H1 (cell line): Measurements from ENCODE around the gene COL4A1. TPM values are rescaled to one million over a fixed set of nuclear protein-coding genes. Genes with fewer than 3 reads are reported as not detected.

Experiments
- CBX8 ChIP-seq: fragments of 300-800, 300-1000 bp; sonication (generic); IDR thresholded peaks from 2 replicates; pipeline ENCODE4 v1.7.1; 2016; ENCODE audit warnings: low read depth, low read length, borderline replicate concordance
- HDAC2 ChIP-seq, 2 experiments: fragments of 300-600 bp in 1 of 2; sonication (generic) in 1 of 2; IDR thresholded peaks; 2 replicates each; pipeline ENCODE4 v1.6.1; 2011 to 2012; ENCODE audit warnings: low read depth in 2 of 2, low read length in 2 of 2, mild to moderate bottlenecking in 2 of 2, moderate library complexity in 2 of 2, borderline replicate concordance in 1 of 2, inconsistent platforms in 1 of 2
- RFX5 ChIP-seq: IDR thresholded peaks from 2 replicates; pipeline ENCODE4 v1.6.1; 2011; ENCODE audit warnings: low read depth, low read length, improper control_type of control experiment, borderline replicate concordance
- TAF7 ChIP-seq: optimal IDR thresholded peaks from 2 replicates; pipeline ENCODE3; 2011; ENCODE audit warnings: low read depth, mild to moderate bottlenecking, inconsistent platforms, low read length, moderate library complexity, borderline replicate concordance
- TBP ChIP-seq: IDR thresholded peaks from 2 replicates; pipeline ENCODE4 v1.6.1; 2011; ENCODE audit warnings: low read depth, low read length, improper control_type of control experiment
- polyA plus RNA-seq, 7 experiments: library from polyadenylated mRNA; depleted of rRNA in 3 of 7; stranded (reverse) in 5 of 7; unstranded in 2 of 7; fragments of >200 nt in 5 of 7; fragments of 200-250 nt in 2 of 7; gene quantifications; 1 replicate in 5 of 7; 2 replicates in 1 of 7; 4 replicates in 1 of 7; pipeline versions ENCODE4 v1.2.1 to v1.2.3, GENCODE V29; 2011 to 2013; ENCODE audit warnings: missing spikeins in 2 of 7, mixed read lengths in 2 of 7
- total RNA-seq: library from RNA; stranded (reverse); fragmentation: NEBNext Ultra II Directional; extraction: Animal tissue kit (Norgen Biotek cat#: 25700); gene quantifications from 2 replicates; pipeline ENCODE4 v1.2.1, GENCODE V29; 2021

COL4A1 gene
- total and polyA plus RNA-seq, 2 of the 8 experiments (the other 6 are each of a cell fraction or from before 2014, with no cell fraction given) = 30.7 to 82.0 TPM

- TF ChIP-seq TAF7 (no peak), RFX5 (no peak), CBX8 (no peak), TBP (0 out of 2 replicates have a peak, but pooled peaks have one; percentile 15), HDAC2 (IDR thresholded peaks at IDR 0.05; ENCODE audit: borderline replicate concordance in 1 of 2, low read depth in 2 of 2, low read length in 2 of 2) (no peak; a peak in 2 of 4 replicates)
These were observed 507 bp downstream of the COL4A1 start (continued) for GRCh38 chr13:110306340-110306959.
